GM12874 (cell line): Measurements from ENCODE around the gene BCKDHA.

ENCODE experiments used
- TF ChIP-seq, protein P1 (sequence below): IDR thresholded peaks from 2 replicates; pipeline ENCODE4 v1.5.1; 2011; ENCODE audit warnings: low read depth, mild to moderate bottlenecking, control low read depth, low read length, moderate library complexity; ENCODE audit not compliant: insufficient read depth

BCKDHA gene

DNA sequence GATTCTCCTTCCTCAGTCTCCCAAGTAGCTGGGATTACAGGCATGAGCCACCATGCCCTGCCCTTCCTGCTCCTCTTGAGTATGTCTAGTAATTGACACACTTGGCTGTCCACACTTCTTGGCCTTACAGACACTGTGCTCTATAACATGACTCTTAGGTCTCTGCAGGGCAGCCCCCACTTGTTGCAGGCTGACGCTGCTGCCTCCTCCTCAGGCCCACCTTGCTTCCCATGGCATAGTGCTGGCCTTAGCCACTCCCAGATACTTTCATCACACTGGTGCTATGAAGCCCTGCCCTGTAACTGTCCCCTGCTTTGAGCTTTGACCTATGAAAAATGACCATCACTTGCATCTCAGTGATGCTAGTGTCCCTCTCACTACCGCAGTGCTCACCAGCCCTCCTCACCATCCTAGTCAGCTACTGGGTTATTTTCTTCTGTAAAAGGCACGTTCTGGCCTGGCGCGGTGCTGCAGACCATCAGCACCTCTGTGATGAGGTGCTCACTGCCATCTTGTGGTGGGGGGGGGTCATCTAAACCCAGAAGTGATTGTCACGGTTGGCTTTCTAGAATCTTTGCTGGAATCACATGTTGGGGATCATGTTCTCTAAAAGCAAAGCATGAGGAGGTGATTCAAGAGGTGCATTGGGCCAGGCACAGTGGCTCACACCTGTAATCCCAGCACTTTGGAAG lies 55.1 kb downstream of the BCKDHA start:
- TF ChIP-seq, protein P1, sequence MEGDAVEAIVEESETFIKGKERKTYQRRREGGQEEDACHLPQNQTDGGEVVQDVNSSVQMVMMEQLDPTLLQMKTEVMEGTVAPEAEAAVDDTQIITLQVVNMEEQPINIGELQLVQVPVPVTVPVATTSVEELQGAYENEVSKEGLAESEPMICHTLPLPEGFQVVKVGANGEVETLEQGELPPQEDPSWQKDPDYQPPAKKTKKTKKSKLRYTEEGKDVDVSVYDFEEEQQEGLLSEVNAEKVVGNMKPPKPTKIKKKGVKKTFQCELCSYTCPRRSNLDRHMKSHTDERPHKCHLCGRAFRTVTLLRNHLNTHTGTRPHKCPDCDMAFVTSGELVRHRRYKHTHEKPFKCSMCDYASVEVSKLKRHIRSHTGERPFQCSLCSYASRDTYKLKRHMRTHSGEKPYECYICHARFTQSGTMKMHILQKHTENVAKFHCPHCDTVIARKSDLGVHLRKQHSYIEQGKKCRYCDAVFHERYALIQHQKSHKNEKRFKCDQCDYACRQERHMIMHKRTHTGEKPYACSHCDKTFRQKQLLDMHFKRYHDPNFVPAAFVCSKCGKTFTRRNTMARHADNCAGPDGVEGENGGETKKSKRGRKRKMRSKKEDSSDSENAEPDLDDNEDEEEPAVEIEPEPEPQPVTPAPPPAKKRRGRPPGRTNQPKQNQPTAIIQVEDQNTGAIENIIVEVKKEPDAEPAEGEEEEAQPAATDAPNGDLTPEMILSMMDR: no peak

DNA sequence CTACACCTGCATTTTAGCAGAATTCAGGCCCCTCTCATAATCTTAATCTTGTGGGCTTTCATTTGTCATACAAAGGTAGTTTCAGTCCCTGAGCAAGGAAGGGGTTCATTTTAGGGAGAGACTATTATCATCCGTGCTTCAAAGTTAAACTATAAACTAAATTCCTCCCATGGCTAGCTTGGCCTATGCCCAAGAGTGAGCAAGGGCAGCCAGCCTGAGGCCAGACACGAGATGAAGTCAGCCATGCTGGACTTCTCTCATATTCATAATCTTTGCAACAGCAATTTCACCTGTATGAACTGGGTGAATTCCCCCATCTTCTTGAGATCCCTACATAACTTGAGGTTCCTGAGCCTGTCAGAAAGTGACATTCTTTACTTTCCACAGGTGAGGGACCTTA lies 58.3 kb downstream of the BCKDHA start:
- TF ChIP-seq, protein P1: no peak

DNA sequence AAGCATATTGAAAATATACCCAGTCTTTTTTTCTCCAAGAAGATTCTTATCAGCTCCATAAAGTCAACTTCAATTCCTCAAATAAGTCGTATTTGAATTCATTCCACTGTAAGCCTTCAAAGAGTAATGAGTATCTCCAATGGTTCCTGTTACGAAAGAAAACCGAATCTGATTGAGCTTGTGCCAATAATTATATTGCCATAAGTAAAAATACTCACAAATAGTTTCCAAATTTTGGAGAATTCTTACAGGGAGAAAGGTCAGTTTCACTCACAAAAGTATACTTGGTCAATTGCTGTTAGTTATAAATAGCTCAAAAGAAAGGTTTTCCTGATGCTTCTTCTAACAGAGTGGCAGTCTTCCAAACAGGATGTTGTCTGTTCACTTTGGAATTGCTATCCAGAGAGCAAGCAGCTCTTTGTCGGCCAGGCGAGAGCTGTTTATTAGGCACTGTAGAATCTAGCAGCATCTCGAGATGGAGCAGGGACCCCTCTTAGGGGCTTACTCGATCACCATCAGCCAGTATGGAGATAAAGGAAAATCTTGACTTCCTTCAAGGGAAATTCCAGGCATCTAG lies 58.8 kb downstream of the BCKDHA start:
- TF ChIP-seq, protein P1: no peak

DNA sequence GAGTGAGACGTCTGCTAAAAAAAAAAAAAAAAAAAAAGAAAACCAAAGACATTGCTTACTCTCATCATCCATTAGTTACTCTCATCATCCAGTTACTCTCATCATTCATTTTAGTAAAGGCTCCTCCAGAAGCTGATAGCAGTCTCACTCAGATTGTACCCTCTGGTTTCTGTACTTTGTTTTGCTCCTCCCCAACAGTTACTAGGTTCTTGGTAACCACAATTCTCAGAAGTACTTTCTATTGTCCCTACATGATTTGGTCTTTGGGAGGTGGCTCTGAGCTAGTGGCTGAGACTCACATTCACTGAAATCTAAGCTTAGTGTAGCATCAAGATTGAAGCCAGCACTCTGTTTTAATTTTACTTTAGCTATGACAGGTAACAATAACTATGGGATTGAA lies 59.6 kb downstream of the BCKDHA start:
- TF ChIP-seq, protein P1: no peak

DNA sequence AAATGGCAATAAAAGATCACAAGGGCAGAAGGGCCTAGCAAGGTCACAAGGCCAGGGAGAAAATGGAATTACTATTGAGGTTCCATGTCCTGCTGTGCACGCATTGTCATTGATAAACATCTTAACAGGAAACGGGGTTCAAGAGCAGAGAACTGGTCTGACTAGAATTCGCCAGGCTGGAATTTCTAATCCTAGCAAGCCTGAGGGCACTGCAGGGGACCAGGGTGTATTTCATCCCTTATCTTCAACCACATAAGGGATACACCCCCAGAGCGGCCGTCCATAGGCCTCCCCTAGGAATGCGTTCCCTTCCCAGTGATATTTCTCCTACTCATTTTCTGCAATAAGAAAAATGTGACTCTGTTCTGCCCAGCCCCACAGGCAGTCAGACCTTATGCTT lies 64.9 kb downstream of the BCKDHA start:
- TF ChIP-seq, protein P1: no peak
